WTC11 (cell line): ENCODE results near the gene COL13A1. TPM values are rescaled to one million over a fixed set of nuclear protein-coding genes. Genes with fewer than 3 reads are reported as not detected.

ENCODE experiments used
- ATAC-seq: fragments of 200-7000 bp; cut with Tn5 transposase; 2 replicates; pipeline ENCODE4 v1.10.0; 2021; ENCODE audit warnings: mild to moderate bottlenecking, moderate library complexity
- CTCF ChIA-PET: fragments of 300-600 bp; sonication (Branson Sonifier 250); formaldehyde crosslinking; loops from one replicate; lab custom pipeline; 2021; ENCODE audit warnings: antibody characterized with exemption; lab: Charles Lee
- POLR2A ChIA-PET: fragments of 350-600 bp; sonication (Branson Sonifier 250); formaldehyde crosslinking; loops from one replicate; lab custom pipeline; 2021; ENCODE audit warnings: antibody characterized with exemption; lab: Charles Lee
- DNase-seq: peaks from one replicate; pipeline ENCODE4 v3.0.0; 2021; ENCODE audit warnings: low spot score
- H3K27ac Mint-ChIP-seq: 2 replicates; pipeline ENCODE4 v1.8.0; 2021; ENCODE audit warnings: mixed read lengths
- H3K27me3 Mint-ChIP-seq: 2 replicates; pipeline ENCODE4 v1.8.0; 2021; ENCODE audit warnings: low read depth, mild to moderate bottlenecking, moderate library complexity, mixed read lengths
- H3K36me3 Mint-ChIP-seq: 2 replicates; pipeline ENCODE4 v1.8.0; 2021; ENCODE audit warnings: mixed read lengths
- H3K4me1 Mint-ChIP-seq: 2 replicates; pipeline ENCODE4 v1.8.0; 2022; ENCODE audit warnings: mixed read lengths
- H3K4me3 Mint-ChIP-seq: 2 replicates; pipeline ENCODE4 v1.8.0; 2021; ENCODE audit warnings: mild to moderate bottlenecking, moderate library complexity, mixed read lengths
- H3K9me3 Mint-ChIP-seq: 2 replicates; pipeline ENCODE4 v1.8.0; 2021; ENCODE audit warnings: mixed read lengths
- ELF4 ChIP-seq: sonication (generic); formaldehyde crosslinking; IDR thresholded peaks from 2 replicates; pipeline ENCODE4 v1.8.1; 2022; ENCODE audit warnings: low read depth, mild to moderate bottlenecking, moderate library complexity, missing genetic modification reagents
- ESRRA ChIP-seq: sonication (generic); formaldehyde crosslinking; IDR thresholded peaks from 2 replicates; pipeline ENCODE4 v1.8.1; 2022; ENCODE audit warnings: mild to moderate bottlenecking, missing genetic modification reagents, borderline replicate concordance
- IRF1 ChIP-seq: sonication (generic); formaldehyde crosslinking; IDR thresholded peaks from 2 replicates; pipeline ENCODE4 v1.8.0; 2023; ENCODE audit warnings: missing genetic modification reagents
- JUN ChIP-seq: sonication (generic); formaldehyde crosslinking; IDR thresholded peaks from 2 replicates; pipeline ENCODE4 v1.8.0; 2023; ENCODE audit warnings: mild to moderate bottlenecking, missing genetic modification reagents
- MAX ChIP-seq: sonication (generic); formaldehyde crosslinking; IDR thresholded peaks from 2 replicates; pipeline ENCODE4 v1.8.0; 2022; ENCODE audit warnings: mild to moderate bottlenecking, missing genetic modification reagents
- RORB ChIP-seq: fragments of 250-450 bp; sonication (Bioruptor Pico); IDR thresholded peaks from 2 replicates; pipeline ENCODE4 v1.9.0; 2021; ENCODE audit warnings: mild to moderate bottlenecking
- TEAD4 ChIP-seq: sonication (generic); formaldehyde crosslinking; IDR thresholded peaks from 2 replicates; pipeline ENCODE4 v1.8.0; 2022; ENCODE audit warnings: mild to moderate bottlenecking, missing genetic modification reagents
- ZBTB21 ChIP-seq: sonication (generic); formaldehyde crosslinking; IDR thresholded peaks from 2 replicates; pipeline ENCODE4 v1.8.1; 2023; ENCODE audit warnings: mild to moderate bottlenecking, missing genetic modification reagents, borderline replicate concordance
- ZNF121 ChIP-seq: sonication (generic); formaldehyde crosslinking; IDR thresholded peaks from 2 replicates; pipeline ENCODE4 v1.8.0; 2023; ENCODE audit warnings: missing genetic modification reagents
- ZNF219 ChIP-seq: sonication (generic); formaldehyde crosslinking; IDR thresholded peaks from 2 replicates; pipeline ENCODE4 v1.8.0; 2023; ENCODE audit warnings: missing genetic modification reagents, mild to moderate bottlenecking, borderline replicate concordance
- ZNF317 ChIP-seq: sonication (generic); formaldehyde crosslinking; IDR thresholded peaks from 2 replicates; pipeline ENCODE4 v1.8.1; 2023; ENCODE audit warnings: low read depth, mild to moderate bottlenecking, moderate library complexity, missing genetic modification reagents, borderline replicate concordance
- ZNF416 ChIP-seq: fragments of 250-450 bp; sonication (Bioruptor Pico); IDR thresholded peaks from 2 replicates; pipeline ENCODE4 v1.9.0; 2021; ENCODE audit warnings: mild to moderate bottlenecking, inconsistent platforms
- ZNF425 ChIP-seq: fragments of 250-450 bp; sonication (Bioruptor Pico); conservative IDR thresholded peaks from 2 replicates; pipeline ENCODE4 v1.9.0; 2021; ENCODE audit warnings: mild to moderate bottlenecking
- total RNA-seq: library from RNA; stranded (reverse); gene quantifications from 3 replicates; pipeline ENCODE4 v1.2.3, GENCODE V29; 2021
- TF ChIP-seq, protein P1 (sequence below): fragments of 250-450 bp; sonication (Bioruptor Pico); IDR thresholded peaks from 2 replicates; pipeline ENCODE4 v1.9.0; 2021; ENCODE audit warnings: mild to moderate bottlenecking
- TF ChIP-seq, protein P2 (sequence below): sonication (generic); formaldehyde crosslinking; conservative IDR thresholded peaks from 2 replicates; pipeline ENCODE4 v1.8.1; 2022; ENCODE audit warnings: mild to moderate bottlenecking, missing genetic modification reagents
- TF ChIP-seq, protein P3 (sequence below): fragments of 250-450 bp; sonication (Bioruptor Pico); IDR thresholded peaks from 2 replicates; pipeline ENCODE4 v1.8.0; 2021; ENCODE audit warnings: mild to moderate bottlenecking

The COL13A1 gene
- total RNA-seq, 1 experiment from 2014 or later: 7.1 TPM

DNA sequence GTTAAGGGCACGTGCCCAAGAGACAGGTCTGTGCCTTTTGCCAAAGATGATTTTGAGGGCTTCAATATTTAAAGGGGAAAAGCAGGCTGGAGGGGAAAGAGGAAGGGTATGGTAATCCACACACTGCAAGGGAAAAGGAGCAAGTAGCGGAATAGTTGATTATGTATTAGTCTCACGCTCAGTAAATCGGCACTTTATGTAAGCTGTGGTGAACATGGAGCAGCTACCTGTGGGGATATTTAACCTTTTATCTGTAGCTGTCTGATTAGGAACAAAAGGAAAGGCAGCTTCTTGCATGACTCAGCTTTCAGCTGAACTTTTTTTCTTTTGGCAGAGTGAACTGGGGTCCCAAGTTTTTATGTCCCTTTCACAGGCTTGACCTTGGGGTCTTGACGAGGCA is 123.4 kb downstream of the COL13A1 start:
- CTCF ChIA-PET: interaction anchor here (1.7 to 5.5 kb wide), 2 partner anchors 10 to 33 kb away, joined by 5 to 24 read pairs; no protein-coding TSS in a partner anchor

DNA sequence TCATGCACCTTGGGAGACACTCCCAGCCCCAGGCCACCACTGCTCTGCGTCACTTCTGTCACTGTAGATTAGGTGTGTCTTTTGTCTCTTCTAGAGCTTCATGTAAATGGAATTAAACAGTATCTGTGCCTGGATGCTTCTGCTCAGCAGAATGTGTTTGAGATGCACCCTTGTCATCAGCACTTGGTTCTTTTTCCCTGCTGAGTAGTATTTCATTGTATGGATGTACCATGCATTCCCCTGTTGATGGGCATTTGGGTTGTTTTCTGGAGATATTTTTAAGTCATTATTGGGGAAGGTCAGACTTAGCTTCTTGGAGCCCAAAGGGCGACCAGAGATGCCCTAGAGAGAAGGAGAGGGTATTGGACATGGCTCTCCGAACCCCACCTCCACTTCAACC is 126.6 kb downstream of the COL13A1 start:
- Mint-ChIP-seq H3K4me3 (no peak overlapping the region), H3K27me3 (no peaks in the 10 kb centered on the region; the same call in 1 of the 2 replicates), H3K27ac (no peak overlapping the region), H3K36me3 (no peaks in the 10 kb centered on the region), H3K9me3 (peaks cover 6% of the 10 kb centered on the region), H3K4me1 (peaks cover 14% of the 10 kb centered on the region)
- no peak for DNase-seq
- ATAC-seq: no peak
- POLR2A ChIA-PET: no interaction called here
- CTCF ChIA-PET: interaction anchor here (1.5 kb wide), 1 partner anchor 30 kb away, joined by 8 read pairs; no protein-coding TSS in a partner anchor
- TF ChIP-seq ZNF121 (CRISPR knock-in tag): no peak
- no peak for TF ChIP-seq IRF1 (CRISPR knock-in tag)
- no peak for TF ChIP-seq ZBTB21 (CRISPR knock-in tag)
- TF ChIP-seq, protein P1, sequence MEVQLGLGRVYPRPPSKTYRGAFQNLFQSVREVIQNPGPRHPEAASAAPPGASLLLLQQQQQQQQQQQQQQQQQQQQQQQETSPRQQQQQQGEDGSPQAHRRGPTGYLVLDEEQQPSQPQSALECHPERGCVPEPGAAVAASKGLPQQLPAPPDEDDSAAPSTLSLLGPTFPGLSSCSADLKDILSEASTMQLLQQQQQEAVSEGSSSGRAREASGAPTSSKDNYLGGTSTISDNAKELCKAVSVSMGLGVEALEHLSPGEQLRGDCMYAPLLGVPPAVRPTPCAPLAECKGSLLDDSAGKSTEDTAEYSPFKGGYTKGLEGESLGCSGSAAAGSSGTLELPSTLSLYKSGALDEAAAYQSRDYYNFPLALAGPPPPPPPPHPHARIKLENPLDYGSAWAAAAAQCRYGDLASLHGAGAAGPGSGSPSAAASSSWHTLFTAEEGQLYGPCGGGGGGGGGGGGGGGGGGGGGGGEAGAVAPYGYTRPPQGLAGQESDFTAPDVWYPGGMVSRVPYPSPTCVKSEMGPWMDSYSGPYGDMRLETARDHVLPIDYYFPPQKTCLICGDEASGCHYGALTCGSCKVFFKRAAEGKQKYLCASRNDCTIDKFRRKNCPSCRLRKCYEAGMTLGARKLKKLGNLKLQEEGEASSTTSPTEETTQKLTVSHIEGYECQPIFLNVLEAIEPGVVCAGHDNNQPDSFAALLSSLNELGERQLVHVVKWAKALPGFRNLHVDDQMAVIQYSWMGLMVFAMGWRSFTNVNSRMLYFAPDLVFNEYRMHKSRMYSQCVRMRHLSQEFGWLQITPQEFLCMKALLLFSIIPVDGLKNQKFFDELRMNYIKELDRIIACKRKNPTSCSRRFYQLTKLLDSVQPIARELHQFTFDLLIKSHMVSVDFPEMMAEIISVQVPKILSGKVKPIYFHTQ (CRISPR knock-in tag): no peak
- TF ChIP-seq, protein P2, sequence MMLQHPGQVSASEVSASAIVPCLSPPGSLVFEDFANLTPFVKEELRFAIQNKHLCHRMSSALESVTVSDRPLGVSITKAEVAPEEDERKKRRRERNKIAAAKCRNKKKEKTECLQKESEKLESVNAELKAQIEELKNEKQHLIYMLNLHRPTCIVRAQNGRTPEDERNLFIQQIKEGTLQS (CRISPR knock-in tag): no peak
- TF ChIP-seq TEAD4 (CRISPR knock-in tag): no peak
- TF ChIP-seq ESRRA (CRISPR knock-in tag): no peak

More for the DNA sequence above, 123.4 kb downstream of the COL13A1 start:
- H3K9me3 Mint-ChIP-seq: peaks cover 6% of the 10 kb centered on the region
- no peaks in the 10 kb centered on the region; the same call in none of the 2 replicates for H3K27me3 Mint-ChIP-seq
- no peak for DNase-seq
- H3K27ac Mint-ChIP-seq: no peak overlapping the region; the same call in 1 of the 2 replicates
- no peaks in the 10 kb centered on the region for H3K36me3 Mint-ChIP-seq
- H3K4me1 Mint-ChIP-seq: peaks cover 14% of the 10 kb centered on the region
- no peak overlapping the region for H3K4me3 Mint-ChIP-seq
- POLR2A ChIA-PET: no interaction called here
- no peak for TF ChIP-seq MAX (CRISPR knock-in tag)
- no peak for TF ChIP-seq ZNF219 (CRISPR knock-in tag)
- TF ChIP-seq, protein P3, sequence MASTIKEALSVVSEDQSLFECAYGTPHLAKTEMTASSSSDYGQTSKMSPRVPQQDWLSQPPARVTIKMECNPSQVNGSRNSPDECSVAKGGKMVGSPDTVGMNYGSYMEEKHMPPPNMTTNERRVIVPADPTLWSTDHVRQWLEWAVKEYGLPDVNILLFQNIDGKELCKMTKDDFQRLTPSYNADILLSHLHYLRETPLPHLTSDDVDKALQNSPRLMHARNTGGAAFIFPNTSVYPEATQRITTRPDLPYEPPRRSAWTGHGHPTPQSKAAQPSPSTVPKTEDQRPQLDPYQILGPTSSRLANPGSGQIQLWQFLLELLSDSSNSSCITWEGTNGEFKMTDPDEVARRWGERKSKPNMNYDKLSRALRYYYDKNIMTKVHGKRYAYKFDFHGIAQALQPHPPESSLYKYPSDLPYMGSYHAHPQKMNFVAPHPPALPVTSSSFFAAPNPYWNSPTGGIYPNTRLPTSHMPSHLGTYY (CRISPR knock-in tag): no peak
- no peak for TF ChIP-seq ZNF425 (CRISPR knock-in tag)
- TF ChIP-seq ZNF317 (CRISPR knock-in tag): no peak
- no peak for TF ChIP-seq RORB (CRISPR knock-in tag)
- no peak for TF ChIP-seq ELF4 (CRISPR knock-in tag)
- no peak for TF ChIP-seq JUN (CRISPR knock-in tag)
- TF ChIP-seq ZNF416 (CRISPR knock-in tag): no peak
- no peak for ATAC-seq
